ENCODE data around the gene TRIM47. TPM values are rescaled to one million over a fixed set of nuclear protein-coding genes. Genes with fewer than 3 reads are reported as not detected.

Gene TRIM47
- total and polyA plus RNA-seq, 2 of the 13 experiments (the other 11 are each of a cell fraction or from before 2014, with no cell fraction given), result 33.5 to 82.0 TPM

- TF ChIP-seq HMGXB3 (CRISPR knock-in tag; IDR thresholded peaks at IDR 0.05; ENCODE audit: borderline replicate concordance) (no peak), SNAPC4 (CRISPR knock-in tag; IDR thresholded peaks at IDR 0.05) (no peak), IRF9 (CRISPR knock-in tag; IDR thresholded peaks at IDR 0.05; ENCODE audit: borderline replicate concordance) (0 out of 2 replicates have a peak, but pooled peaks have one; percentile 15), GABPB1 (CRISPR knock-in tag; IDR thresholded peaks at IDR 0.05) (0 out of 2 replicates have a peak, but pooled peaks have one; percentile 4), ZNF770 (CRISPR knock-in tag; IDR thresholded peaks at IDR 0.05) (peak; percentile 8; the same call in 1 of the 2 replicates), ZNF136 (CRISPR knock-in tag; IDR thresholded peaks at IDR 0.05; ENCODE audit: low read depth) (0 out of 2 replicates have a peak, but pooled peaks have one; percentile 45), ATF7 (IDR thresholded peaks at IDR 0.05) (no peak), ATF7 (CRISPR knock-in tag; IDR thresholded peaks at IDR 0.05) (0 out of 2 replicates have a peak, but pooled peaks have one; percentile 7), IKZF4 (CRISPR knock-in tag; IDR thresholded peaks at IDR 0.05; ENCODE audit: borderline replicate concordance, low read depth, not compliant biosample characterization) (peak; percentile 52), ZNF782 (CRISPR knock-in tag; IDR thresholded peaks at IDR 0.05; ENCODE audit: borderline replicate concordance) (peak; percentile 49; the same call in 1 of the 2 replicates), ZNF572 (CRISPR knock-in tag; IDR thresholded peaks at IDR 0.05) (0 out of 2 replicates have a peak, but pooled peaks have one; percentile 4), RBFOX2 (IDR thresholded peaks at IDR 0.05; ENCODE audit: low read depth, low read length) (peak; percentile 24; the same call in 1 of the 2 replicates), ZNF460 (CRISPR knock-in tag; IDR thresholded peaks at IDR 0.05; ENCODE audit: borderline replicate concordance) (0 out of 2 replicates have a peak, but pooled peaks have one; percentile 4), ZNF33B (CRISPR knock-in tag; IDR thresholded peaks at IDR 0.05) (no peak)
Observed at GRCh38 chr17:75847614-75848522, 30.5 kb downstream of the TRIM47 start (continued).

All from HepG2 (cell line).